NCI-H1092 treated with DMSO at 0.1 percent for 48 hours (cell line): Measurements from ENCODE around the gene TMEM250.

Experiments used
- DNase-seq: peaks from one replicate; lab custom pipeline; 2025; lab: John Stamatoyannopoulos, UW

TMEM250 gene

GRCh38 chr9:136132512-136133050 lies 13.9 kb upstream of the TMEM250 start:
- no peak for DNase-seq

- DNase-seq: no peak
These were observed 13.2 kb upstream of the TMEM250 start for GRCh38 chr9:136131629-136132511.

DNA sequence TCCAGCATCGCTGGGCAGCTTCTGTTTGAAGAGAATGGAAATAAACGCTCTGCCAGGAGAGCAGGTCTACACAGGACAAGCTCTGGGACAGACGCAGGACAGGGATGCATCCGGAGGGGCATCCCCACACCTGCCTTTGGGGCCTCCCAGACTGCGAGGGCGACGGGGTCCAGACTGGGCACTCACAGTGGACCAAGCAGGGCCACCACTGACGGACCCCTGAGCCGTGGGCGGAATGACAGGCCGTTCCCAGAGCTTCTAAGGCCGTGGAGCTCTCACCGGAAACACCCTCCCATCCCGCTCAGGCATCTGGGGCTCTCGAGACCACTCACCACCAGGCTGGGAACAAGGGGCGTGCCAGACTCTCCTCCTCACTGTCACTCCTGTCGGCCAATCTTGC lies 10.5 kb upstream of the TMEM250 start:
- DNase-seq: no peak

GRCh38 chr9:136128436-136128835 lies 9.8 kb upstream of the TMEM250 start:
- no peak for DNase-seq

DNA sequence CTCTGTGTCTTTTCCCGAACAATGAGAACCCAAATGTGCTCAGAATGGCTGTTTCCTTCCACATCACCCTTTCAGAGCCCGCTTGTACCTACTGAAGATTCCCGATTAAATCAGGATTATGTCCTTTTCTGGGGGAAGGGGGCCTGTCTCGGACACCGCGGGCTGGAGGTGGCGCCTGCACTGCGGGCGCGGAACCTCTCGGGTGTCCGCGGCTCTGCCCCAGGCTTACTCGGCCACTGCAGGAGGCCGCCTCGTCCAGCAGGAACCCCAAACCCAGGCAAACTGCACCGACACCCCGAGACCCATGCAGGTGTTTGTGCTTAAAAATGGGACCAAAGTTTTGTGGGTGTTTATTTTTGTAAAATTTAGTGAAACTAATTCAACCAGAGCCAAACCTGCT lies 8.6 kb upstream of the TMEM250 start:
- DNase-seq: no peak

DNA sequence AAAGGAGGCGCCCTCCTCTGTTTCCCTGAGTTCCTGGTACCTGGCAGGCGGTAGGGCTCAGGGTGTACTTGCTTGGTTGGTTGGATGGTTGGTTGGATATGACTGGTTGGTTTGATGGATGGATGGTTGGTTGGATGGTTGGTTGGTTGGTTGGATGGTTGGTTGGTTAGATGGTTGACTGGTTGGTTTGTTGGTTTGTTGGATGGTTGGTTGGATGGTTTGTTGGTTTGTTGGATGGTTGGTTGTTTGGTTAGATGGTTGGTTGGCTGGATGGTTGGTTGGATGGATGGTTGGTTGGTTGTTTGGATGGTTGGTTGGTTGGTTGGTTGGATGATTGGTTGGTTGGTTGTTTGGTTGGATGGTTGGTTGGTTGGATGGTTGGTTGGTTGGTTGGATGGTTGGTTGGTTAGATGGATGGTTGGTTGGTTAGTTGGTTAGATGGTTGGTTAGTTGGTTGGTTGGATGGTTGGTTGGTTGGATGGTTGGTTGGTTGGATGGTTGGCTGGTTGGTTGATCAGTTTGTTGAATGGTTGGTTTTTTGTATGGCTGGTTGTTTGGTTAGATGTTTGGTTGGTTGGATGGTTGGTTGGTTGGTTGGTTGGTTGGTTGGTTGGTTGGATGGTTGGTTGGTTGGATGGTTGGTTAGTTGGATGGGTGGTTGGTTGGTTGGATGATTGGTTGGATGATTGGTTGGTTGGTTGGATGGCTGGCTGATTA lies 6.5 kb upstream of the TMEM250 start:
- no peak for DNase-seq

DNA sequence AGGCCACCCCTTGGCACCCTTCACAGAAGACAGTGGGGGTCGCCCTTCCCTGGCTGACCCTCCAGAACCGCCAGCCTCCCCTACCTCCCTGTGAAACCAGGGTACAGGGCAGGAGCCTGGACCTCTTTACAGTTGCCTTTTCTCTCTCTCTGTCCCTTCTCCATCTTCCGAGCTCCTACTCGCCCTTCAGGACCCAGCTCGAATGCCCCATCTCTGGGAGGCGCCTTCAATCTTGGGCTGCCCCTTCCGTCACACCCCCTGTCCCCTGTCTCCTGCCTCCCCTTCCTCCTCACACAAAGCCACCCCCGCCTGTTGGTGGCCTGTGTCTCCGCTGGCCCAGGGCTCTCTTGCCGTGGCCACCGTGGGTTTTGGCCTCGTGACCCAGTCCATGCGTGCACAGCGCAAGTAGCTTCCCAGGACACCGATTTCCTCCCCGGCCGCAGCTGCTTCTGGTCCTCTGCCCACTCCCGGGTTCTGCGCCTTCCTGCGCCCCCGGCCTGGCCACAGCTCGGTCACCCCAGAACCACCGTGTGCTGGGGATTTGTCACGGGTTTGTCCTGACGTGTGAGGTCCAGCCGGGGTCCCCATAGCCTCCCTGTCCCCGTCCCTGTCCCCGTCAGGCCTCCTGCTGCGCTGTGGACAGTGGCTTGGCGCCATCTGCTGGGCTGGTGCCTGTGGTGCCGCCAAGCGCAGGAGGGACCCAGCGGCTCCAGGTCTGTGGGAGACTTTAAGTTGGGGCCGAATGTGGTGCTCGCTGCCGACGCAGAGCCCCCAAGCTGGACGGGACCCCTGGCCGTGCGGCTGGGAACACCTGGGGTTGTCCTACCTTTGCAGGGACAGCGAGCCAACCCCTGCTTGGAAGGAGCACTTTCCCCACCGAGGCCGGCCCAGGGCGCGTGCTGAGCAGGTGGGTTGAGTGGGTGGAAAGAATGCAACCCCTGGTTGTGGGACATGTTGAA lies 4.0 kb upstream of the TMEM250 start:
- DNase-seq: peak; percentile 23

DNA sequence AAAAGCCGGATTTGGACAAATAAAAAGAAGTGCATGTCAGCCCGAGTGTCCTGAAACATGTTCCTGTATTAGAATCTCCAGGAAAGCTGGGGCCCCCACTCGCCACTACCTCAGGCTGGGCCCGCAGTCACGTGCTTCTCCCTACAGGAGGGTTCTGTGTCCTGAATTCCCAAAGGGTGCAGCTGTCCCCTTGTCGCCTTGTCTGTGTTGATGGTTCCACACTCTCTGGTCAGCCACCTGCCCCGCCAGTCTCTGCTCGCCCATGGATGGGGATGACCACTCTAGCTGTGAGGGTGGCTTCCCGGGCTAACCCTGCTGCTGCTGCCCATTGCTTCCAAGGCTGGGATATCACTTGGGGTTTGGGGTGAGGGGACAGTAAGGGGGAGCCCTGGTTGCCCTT lies 3.1 kb upstream of the TMEM250 start:
- no peak for DNase-seq

DNA sequence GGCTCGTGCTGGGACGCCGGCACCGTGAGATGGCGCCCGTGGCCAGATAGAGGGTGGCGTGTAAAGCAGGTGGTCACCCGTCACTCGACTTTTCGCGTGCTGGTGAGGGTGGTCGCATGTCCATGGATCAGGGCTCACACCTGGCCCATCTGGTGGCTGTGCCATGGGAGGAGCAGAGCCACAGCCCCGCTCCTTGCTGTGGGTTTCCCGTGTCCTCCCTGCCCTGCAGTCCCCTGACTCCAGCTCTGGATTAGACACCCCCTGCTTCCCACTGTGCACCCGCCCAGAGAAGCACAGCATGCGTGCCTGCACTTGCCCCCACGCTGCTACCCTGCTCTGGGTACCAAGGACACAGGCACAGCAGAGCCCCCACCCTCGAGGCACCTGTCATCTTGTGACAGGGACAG lies 1.8 kb upstream of the TMEM250 start:
- DNase-seq: no peak

DNA sequence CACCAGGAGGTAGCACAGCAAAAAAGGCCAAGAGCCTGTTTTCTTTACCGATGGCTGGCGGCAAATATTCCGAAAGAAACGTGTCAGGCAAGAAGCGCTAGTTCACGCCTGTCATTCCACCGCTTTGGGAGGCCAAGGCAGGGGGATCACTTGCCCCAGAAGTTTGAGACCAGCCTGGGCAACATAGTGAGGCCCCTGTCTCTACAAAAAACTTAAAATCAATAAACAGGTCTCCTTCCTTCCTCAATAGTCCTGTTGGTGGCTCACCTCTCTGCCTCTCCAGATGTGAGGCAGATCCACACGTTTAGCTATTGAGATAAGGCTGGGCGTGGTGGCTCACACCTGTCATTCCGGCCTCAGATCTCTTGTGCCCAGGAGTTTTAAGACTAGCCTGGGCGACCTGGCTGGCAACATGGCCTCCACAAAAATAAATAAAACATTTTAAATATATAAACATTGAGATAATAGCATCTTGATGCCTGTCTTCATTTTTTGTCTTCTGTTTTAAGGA lies 1.3 kb upstream of the TMEM250 start:
- DNase-seq: no peak

- DNase-seq: no peak
These were observed 597 bp upstream of the TMEM250 start for GRCh38 chr9:136119061-136119882.

- DNase-seq: no peak
These were observed 757 bp downstream of the TMEM250 start for GRCh38 chr9:136117916-136118319.

DNA sequence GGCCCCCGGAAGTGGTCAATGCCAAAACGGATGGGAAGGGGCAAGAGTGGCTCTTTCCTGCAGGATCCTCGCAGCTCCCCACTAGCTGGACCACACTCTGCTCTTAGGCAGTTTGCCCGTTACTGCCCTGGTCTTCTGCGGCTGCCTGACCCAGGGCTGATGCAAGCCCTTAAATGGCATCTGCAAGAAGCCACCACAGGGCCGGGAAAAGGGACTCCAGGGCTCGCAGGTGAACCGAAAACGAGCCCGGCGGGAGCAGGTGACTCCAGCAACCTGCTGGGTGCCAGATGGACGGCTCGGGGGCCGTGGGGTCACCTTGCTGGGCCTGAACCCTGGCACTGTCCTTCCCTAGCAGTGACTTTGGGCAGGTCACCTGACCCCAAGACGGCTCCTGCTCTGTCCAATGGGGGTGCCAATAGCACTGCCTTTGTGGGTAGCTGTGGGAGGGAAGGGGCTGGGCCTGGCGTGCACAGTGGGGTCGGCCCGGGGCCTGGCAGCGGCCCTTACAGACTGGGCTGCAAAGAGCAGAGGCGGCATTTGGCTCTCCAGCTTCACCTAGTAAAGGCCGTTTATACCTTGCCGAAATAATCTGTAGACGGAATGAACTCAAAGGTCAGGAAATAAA lies 1.3 kb downstream of the TMEM250 start:
- DNase-seq: no peak

GRCh38 chr9:136116360-136117098 lies 2.1 kb downstream of the TMEM250 start:
- DNase-seq: no peak

GRCh38 chr9:136115641-136116359 lies 2.9 kb downstream of the TMEM250 start:
- no peak for DNase-seq

- DNase-seq: no peak
These were observed 3.5 kb downstream of the TMEM250 start for GRCh38 chr9:136115206-136115605.

DNA sequence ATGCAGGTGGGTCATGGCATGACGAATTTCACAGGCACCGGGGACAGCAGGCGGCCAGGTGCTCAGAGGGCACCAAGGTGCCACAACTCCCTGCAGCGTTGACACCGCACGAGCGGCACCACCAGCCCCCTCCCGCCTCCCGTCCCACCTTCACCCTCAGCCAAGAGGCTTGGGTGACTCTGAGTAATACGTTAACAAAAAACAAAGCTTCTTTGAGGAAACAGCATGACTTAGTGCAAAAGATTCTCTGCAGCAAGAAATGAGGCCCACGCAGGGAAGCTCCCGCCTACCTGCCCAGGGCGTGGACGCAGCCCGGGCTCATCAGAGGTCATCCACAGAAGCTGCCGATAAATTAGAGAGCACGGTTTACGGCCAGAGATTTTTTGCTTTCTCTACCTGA lies 4.1 kb downstream of the TMEM250 start:
- DNase-seq: no peak

DNA sequence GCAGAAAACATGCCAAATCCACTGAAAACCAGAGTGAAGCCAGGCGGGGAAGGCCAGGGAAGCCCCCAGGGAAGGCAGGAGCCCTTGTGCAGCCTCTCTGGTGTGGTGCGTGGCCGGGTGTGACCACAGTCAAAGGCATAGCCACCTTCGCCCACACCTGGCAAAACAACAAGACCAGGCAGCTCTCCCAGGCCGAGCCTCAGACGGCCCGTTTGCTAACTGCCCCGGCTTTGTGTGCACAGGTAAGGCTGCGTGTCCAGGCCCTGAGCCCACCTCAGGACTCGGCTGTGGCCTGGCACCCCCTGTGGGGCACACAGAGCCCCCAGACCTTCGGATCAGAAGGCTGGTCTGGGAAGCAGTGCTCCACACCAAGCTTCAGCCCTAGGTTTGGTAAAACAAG lies 6.1 kb downstream of the TMEM250 start:
- no peak for DNase-seq

DNA sequence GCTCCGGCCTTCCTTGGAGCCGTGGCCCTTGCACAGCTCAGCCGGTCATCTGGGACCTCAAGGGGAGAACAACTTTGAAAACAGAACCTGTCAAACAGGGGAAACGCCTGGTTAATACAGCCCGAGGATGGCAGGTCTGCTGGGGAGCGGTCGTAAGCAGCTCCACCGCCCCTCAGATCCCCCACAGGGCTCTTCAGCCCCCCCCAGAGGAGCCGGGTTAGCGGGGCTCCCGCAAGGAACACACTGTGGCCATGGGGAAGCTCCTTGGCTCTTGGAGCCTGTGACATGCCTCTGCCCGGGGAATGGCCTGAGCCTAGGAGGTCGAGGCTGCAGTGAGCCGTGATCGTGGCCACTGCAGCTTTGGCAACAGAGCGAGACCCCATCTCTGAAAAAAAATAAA lies 6.8 kb downstream of the TMEM250 start:
- DNase-seq: no peak
